GM12878 (cell line): Measurements from ENCODE around the gene PRKN.

Experiments
- BMI1 ChIP-seq: fragments of 450-650 bp; IDR thresholded peaks from 2 replicates; pipeline ENCODE4 v1.6.1; 2016; ENCODE audit warnings: mild to moderate bottlenecking, moderate library complexity, borderline replicate concordance
- CBX5 ChIP-seq: sonication (generic); IDR thresholded peaks from 2 replicates; pipeline ENCODE4 v1.6.1; 2016; ENCODE audit warnings: low read depth, moderate library complexity, mild to moderate bottlenecking, inconsistent platforms
- EP300 ChIP-seq, 2 experiments: fragments of 150-350 bp in 1 of 2; IDR thresholded peaks; 2 replicates each; pipeline ENCODE4 v1.6.1; 2011 to 2012; ENCODE audit warnings: low read depth in 2 of 2, low read length in 2 of 2, borderline replicate concordance in 1 of 2, improper control_type of control experiment in 1 of 2, inconsistent platforms in 1 of 2; ENCODE audit not compliant: control insufficient read depth in 1 of 2
- EZH2 ChIP-seq: IDR thresholded peaks from 2 replicates; pipeline ENCODE4 v1.6.1; 2012; ENCODE audit warnings: low read depth, mild to moderate bottlenecking, control low read depth, inconsistent platforms, low read length, borderline replicate concordance; ENCODE audit not compliant: control insufficient read depth
- NFYB ChIP-seq: IDR thresholded peaks from 2 replicates; pipeline ENCODE4 v1.6.1; 2011; ENCODE audit warnings: low read depth, mild to moderate bottlenecking, low read length, improper control_type of control experiment, moderate library complexity; ENCODE audit not compliant: insufficient read depth
- ZNF274 ChIP-seq: IDR thresholded peaks from one replicate; pipeline ENCODE4 v1.8.0; 2011; ENCODE audit not compliant: insufficient read length, insufficient read depth
- TF ChIP-seq, protein P1 (sequence below): IDR thresholded peaks from 2 replicates; pipeline ENCODE4 v1.6.1; 2011; ENCODE audit warnings: low read depth, low read length, improper control_type of control experiment, borderline replicate concordance

DNA sequence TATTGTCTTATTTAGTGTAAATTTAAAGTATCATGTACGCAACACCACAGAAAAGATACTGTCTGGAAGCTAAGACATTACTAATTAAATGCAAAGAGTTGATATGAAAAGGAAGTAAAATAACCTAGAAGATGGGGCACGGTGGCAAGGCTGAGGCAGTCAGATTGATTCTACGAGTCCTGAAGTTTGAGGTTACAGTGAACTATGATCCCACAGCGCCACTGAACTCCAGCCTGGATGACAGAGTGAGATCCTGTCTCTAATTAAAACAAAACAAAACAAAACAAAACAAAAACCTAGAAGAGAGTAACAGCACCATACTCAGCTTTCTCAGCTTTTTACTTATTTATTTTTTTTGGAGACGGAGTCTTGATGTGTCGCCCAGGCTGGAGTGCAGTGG is 199.0 kb downstream of the PRKN start:
- TF ChIP-seq CBX5 (no peak), ZNF274 (no peak), EZH2 (no peak), EP300 (IDR thresholded peaks at IDR 0.05; ENCODE audit: borderline replicate concordance in 1 of 2, control insufficient read depth in 1 of 2, low read depth in 2 of 2, low read length in 2 of 2) (no peak), NFYB (no peak), BMI1 (no peak)
- TF ChIP-seq, protein P1, sequence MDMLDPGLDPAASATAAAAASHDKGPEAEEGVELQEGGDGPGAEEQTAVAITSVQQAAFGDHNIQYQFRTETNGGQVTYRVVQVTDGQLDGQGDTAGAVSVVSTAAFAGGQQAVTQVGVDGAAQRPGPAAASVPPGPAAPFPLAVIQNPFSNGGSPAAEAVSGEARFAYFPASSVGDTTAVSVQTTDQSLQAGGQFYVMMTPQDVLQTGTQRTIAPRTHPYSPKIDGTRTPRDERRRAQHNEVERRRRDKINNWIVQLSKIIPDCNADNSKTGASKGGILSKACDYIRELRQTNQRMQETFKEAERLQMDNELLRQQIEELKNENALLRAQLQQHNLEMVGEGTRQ, result no peak
